ENCODE data around the gene LIMS4.
"Not testable (repeated sequence)": the region's sequence is repeated elsewhere in the genome, so short reads cannot be mapped to it uniquely, and the experiment has no call there.

GRCh38 chr2:110422852-110423573, 49.6 kb downstream of the LIMS4 start:
- not testable (repeated sequence) for TF ChIP-seq CTCF (IDR thresholded peaks at IDR 0.05; ENCODE audit: low read length); EZH2 (IDR thresholded peaks at IDR 0.05; ENCODE audit: borderline replicate concordance, low read length)

All from OCI-LY1 (cell line).